HG03064 (cell line): ENCODE measurements around the gene TNFRSF1B.

ENCODE experiments used
- ATAC-seq: cut with Tn5 transposase; IDR thresholded peaks from one replicate; pipeline ENCODE4 v1.9.1; 2021; ENCODE audit warnings: low read depth; ENCODE audit not compliant: unreplicated experiment

TNFRSF1B gene

DNA sequence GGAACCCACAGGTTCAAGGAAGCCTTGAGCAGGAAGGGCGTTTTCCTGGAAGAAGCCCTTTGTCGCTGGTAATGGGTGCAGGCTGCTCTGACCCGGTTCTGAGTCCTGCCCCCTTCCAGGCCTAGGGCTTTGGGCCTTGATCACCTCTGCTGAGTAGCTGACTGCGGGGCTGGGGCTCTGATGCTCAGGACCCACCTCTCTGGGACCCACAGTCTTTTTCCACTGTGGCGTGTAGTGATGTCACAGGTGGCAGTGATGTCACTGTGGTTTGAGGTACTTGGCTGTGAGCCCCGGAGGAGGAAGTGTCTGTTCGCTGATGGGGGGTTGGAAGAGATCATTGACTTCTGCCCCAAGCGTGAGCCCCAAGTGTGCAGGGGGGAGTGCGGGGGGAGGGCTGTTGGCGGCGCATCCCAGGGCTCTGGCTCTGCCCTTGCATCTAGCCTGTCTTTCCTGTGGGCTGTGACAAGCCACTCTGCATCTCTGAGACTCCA lies 6.9 kb downstream of the TNFRSF1B start:
- no peak for ATAC-seq

GRCh38 chr1:12174924-12175810 lies 8.4 kb downstream of the TNFRSF1B start:
- ATAC-seq: no peak

DNA sequence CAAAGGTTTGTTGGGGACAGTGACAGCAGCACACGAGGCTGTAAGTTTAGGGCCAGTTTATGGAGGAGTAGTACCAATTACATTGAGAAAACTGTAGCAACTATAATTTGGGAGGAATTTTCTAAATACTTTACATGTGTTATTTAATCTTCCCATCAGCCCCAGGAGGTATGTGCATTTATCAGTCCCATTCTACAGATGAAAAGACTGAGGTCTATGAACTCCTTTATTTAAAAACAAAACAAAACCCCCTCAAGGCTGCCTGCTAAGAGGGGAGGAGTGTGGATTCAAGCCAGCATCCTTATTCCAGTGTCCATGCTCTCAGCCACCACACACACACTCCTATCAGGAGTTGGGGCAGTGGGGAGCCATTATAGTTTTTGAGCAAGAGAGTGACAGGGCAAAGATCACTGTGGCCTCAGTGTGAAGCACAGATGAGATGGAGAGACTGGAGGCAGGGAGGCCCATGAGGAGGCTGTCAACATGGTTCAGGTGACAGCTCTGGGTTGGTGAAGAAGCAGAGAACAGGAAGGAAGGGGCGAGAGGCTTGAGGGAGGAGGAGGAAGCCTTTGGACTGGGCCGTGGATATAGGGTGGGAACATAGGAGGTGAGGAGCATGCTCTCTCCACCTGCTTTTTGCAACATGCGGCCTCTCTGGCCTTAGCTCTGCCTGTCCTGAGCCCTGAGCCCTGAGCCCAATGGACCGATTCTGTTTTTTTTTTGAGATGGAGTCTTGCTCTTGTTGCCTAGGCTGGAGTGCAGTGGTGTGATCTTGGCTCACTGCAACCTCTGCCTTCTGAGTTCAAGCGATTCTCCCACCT lies 9.7 kb downstream of the TNFRSF1B start:
- ATAC-seq: no peak

DNA sequence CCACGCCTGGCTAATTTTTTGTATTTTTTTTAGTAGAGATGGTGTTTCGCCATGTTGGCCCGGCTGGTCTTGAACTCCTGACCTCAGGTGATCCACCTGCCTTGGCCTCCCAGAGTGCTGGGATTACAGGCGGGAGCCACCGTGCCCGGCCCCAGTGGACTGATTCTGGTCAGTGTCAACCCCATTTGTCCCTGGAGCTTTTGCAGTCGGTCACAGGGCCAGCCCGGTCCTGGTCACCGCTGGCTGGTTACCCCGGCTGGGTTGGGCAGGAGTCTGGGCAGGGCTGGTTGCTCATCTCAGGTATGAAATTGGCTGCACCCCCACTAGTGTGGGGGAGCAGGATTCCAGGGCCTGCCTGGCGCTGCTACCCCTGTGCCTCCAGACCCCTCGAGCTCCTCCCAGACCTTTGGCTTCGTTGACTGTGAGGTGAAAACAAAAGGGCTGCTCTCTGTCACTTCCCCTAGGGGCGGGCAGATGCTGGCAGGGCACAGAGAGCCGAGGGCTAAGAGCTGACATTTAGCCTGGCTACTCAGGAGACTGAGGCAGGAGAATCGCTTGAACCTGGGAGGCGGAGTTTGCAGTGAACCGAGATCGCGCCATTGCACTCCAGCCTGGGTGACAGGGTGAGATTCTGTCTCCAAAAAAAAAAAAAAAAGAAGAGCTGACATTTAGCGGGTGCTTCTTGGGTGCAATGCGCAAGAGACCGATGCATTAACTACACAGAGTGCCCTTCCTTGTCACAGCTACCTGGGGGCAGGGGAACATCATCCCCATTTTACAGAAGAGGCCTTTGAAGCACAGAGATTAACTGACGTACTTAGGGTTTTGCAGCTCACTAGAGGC lies 10.6 kb downstream of the TNFRSF1B start:
- no peak for ATAC-seq

- no peak for ATAC-seq
These were observed 11.2 kb downstream of the TNFRSF1B start for GRCh38 chr1:12177999-12178441.

DNA sequence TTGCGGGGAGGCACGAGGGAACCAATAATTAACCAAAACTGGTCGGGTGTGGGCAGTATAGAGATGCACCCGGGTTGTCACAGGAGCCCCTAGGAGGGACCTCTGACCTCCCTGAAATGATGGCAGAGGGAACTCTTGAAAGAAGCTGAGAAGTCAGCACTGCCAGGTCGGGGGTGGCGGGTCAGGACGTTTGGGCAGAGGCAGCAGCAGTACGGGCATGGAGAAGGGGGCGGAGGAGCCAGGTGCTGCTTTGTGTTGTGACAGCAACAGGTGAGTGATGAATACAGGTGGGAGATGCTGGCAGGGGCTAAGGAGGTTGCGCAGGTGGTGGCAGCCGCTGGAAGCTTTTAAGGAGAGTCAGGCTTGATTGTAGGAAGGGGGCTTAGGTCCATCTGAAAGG lies 11.7 kb downstream of the TNFRSF1B start:
- ATAC-seq: no peak

DNA sequence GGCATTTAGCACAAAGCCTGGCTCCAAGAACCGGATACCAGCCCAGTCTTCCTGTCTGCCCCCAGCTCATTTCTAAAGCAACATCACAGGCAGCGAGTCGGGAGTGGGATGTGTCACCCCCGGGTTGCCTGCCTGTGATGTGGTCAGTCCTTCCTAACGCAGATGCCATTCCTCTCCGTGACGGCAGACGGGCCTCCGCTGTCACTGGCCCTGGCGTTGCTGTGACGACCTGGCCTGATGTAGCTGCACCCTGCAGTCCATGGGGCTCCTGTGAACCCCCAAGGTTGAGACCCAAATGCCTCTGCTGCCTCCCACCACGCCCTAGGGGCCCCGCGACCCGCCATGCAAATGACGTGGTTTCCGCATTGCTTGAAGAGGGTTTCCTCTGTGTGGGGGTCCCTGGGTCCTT lies 12.3 kb downstream of the TNFRSF1B start:
- no peak for ATAC-seq

- ATAC-seq: no peak
These were observed 12.9 kb downstream of the TNFRSF1B start for GRCh38 chr1:12179676-12180075.

DNA sequence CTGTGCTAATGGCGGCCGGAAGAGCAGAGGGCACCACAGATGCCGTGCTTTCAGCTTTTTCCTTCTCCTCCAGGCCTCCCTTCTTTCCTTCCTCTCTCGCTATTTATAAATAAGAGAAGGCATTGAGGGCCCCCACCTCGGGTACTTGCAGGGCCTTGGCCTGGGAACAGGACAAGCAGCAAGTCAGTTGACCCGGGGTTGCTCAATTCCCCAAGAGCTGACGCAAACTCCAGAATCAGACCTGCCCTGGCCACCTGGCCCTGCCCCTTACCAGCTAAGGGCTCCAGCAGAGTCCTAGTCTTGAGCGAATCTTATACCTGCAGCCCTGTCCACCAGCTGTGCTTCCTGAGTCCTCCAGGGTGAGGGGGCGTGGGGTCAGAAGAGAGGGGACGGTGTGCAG lies 13.5 kb downstream of the TNFRSF1B start:
- ATAC-seq: no peak

GRCh38 chr1:12180903-12181302 lies 14.1 kb downstream of the TNFRSF1B start:
- no peak for ATAC-seq

GRCh38 chr1:12181568-12181967 lies 14.8 kb downstream of the TNFRSF1B start:
- no peak for ATAC-seq

GRCh38 chr1:12182410-12182984 lies 15.7 kb downstream of the TNFRSF1B start:
- no peak for ATAC-seq

DNA sequence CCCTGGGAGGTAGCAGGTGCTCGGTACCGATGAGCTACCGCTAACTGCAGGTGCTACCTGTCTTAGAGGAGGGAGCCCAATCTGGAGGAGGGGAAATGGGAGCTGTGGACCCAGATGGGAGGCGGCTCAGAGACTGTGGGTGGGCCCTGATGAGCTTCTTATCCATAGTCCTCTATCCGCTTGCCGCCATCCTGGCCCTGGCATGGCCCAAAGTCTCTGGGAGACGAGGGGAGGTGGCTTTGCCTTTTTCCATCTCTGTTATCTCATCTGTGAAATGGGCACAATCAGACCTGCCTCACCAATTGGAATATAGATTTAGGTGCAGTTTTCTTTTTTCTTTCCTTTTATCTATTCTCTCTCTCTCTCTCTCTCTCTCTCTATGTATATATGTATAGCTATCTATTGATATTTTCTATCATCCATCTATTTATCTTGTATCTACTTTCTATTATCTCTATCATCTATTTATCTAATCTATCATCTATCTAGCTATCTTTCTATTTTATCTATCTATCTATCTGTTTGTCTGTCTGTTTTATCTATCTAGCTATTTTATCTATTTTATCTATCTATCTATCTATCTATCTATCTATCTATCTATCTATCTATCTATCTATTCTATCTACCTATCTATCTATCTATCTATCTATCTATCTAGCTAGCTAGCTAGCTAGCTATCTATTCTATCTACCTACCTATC lies 16.5 kb downstream of the TNFRSF1B start:
- no peak for ATAC-seq

DNA sequence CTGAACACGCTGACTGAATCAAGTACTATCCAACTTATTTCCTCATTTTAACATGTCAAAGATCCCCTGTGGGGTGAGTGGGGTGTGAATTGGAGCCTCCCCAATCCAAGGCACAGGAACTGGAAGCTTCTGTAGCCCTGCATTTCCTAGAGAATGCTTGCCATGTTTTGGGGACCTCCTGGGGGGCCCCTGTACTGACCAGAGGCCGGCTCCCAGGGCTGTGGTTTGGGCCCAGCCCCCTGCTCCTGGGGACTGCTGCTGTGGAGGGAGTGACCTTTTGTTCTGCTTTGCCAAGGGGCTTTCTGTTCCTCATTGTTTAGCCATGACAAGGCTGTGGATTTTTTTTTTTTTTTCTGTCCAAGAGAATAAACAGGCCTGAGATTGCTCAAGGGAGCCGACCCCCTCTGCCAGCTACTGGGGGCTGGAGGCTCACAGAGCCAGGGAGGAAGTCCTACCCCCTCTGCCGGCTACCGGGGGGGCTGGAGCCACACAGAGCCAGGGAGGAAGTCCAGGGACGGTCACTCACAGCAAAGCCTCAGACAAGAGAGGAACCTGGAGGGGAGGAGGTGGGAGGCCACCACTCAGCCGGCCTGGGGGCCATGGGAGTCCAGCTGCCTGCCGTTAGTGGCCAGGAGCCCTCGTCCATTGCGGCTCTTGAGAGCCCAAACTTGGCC lies 17.4 kb downstream of the TNFRSF1B start:
- ATAC-seq: no peak

- ATAC-seq: no peak
These were observed 18.5 kb downstream of the TNFRSF1B start for GRCh38 chr1:12185036-12185917.

DNA sequence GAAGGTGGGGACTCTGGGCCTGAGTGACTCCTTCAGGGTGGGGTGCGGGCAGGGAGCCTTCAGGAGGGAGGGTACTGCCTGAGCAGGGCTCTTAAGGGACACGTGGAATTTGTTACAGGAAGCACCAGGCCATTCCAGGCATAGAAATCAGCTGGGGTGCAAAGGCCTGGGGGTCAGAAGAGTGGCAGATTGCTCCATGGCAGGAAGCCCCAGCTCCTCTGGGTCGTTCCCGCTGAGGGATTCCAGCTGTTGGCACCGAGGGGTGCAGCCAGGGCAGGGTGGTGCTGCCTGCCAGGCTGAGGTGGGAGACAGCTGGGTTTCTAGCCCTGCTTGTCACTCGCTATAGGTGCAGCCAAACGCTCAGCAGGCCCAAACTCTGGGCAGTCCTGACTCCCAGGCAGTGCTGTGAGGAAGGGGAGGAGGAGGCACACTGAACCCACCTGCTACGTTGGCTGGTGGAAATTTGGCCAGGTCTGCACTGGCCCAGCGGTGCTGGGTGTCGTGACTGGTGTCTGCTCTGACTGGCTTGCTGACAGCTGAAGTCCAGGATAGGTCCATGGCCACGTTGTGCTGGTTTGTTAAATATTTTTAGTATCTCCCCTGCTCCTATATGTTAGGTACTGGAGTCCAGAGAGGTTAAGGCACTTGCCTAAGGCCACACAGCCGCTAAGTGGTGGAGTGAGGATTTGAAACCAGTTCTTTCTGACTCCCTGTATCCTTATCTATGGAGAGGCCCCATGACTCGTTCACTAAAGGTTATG lies 19.3 kb downstream of the TNFRSF1B start:
- no peak for ATAC-seq

GRCh38 chr1:12186679-12186985 lies 19.8 kb downstream of the TNFRSF1B start:
- no peak for ATAC-seq

DNA sequence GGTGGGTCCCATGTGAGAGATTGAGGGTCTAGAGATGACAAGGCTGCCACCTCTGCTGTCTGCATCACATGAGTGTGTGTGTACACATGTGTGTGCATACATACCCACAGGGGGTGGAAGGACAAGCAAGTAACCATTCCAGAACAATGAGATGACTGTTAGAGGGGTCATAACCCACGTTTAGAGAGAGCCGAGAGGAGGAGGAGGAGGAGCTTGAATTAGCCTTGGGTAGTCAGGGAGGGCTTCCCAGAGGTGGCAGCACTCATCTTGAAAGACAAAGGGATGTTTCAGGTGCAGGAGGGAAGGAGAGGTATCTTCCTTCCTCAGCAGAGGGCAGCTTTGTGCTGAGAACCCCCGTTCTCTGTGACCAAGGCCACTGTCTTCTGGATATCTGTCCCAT lies 21.3 kb downstream of the TNFRSF1B start:
- ATAC-seq: no peak
